ENCODE results near the gene NFKBIZ.

Gene NFKBIZ

DNA sequence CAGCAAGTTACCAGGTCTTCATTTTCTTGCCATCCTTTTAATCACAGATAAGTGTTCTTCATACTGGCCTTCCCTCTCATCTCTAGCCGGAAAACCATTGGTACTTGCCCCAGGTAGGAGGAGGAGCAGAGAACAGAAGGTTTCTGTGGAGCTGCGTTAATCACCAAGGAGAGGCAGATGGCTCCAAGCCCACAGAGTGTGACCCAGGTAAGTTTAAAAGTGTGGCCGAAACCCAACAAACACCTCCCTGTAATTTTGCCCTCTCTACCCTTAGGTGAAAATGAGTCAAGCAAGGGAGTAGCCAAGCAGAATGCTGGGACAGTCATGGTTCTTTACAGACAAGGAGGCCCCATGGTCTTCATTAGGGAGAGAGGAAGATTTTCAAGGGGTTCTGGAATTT lies 37.3 kb downstream of the NFKBIZ start:
- TF ChIP-seq, protein P1, sequence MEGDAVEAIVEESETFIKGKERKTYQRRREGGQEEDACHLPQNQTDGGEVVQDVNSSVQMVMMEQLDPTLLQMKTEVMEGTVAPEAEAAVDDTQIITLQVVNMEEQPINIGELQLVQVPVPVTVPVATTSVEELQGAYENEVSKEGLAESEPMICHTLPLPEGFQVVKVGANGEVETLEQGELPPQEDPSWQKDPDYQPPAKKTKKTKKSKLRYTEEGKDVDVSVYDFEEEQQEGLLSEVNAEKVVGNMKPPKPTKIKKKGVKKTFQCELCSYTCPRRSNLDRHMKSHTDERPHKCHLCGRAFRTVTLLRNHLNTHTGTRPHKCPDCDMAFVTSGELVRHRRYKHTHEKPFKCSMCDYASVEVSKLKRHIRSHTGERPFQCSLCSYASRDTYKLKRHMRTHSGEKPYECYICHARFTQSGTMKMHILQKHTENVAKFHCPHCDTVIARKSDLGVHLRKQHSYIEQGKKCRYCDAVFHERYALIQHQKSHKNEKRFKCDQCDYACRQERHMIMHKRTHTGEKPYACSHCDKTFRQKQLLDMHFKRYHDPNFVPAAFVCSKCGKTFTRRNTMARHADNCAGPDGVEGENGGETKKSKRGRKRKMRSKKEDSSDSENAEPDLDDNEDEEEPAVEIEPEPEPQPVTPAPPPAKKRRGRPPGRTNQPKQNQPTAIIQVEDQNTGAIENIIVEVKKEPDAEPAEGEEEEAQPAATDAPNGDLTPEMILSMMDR (conservative IDR thresholded peaks at IDR 0.05; ENCODE audit: low read depth, low read length) = no peak
- no peak for DNase-seq (ENCODE audit: low read depth)
- no peak overlapping the region for H3K4me3 ChIP-seq (ENCODE audit: low read depth, low read length)

DNA sequence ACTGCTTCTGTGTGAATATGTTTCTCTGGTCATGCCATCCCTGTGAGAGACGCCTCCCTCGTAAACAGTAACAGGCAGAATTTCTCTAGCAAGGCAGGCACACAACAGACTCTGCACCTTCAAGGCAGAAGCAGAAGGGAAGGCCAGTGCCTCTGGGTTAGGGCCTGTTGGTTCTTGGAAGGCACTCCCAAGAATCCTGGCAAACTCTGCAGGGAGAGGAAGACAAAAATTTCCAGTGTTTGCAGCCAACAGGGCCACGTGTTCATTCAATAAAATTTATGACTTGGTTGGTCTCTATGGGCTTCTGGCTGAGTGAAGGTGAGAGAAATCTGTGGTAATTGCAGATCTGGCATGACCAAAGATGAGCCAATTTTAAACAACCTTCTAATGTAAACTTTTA lies 39.3 kb downstream of the NFKBIZ start:
- TF ChIP-seq, protein P1 (conservative IDR thresholded peaks at IDR 0.05; ENCODE audit: low read depth, low read length) = no peak
- no peak overlapping the region for H3K4me3 ChIP-seq (ENCODE audit: low read depth, low read length)
- no peak for DNase-seq (ENCODE audit: low read depth)

DNA sequence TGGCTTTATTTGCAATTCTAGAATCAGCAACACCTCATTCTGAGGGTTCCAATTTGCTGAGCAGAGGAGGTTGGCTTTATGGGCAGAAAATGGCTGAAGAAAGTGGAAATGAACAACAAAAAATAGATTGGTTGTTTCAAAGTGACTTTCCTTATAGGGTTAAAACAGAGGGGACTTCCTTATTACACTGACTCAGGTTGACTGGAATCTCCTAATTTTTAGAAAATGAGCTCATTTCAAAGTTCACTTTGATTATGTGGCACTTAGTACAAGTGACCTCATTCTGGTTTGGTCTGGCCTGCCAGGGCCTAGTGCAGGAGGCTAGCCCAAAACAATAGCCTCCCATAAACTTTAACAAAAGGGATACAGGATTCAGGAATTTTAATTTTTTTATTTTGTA lies 41.4 kb downstream of the NFKBIZ start:
- no peak overlapping the region for H3K4me3 ChIP-seq (ENCODE audit: low read depth, low read length)
- DNase-seq (ENCODE audit: low read depth) = peak; percentile 52
- TF ChIP-seq, protein P1 (conservative IDR thresholded peaks at IDR 0.05; ENCODE audit: low read depth, low read length) = no peak

DNA sequence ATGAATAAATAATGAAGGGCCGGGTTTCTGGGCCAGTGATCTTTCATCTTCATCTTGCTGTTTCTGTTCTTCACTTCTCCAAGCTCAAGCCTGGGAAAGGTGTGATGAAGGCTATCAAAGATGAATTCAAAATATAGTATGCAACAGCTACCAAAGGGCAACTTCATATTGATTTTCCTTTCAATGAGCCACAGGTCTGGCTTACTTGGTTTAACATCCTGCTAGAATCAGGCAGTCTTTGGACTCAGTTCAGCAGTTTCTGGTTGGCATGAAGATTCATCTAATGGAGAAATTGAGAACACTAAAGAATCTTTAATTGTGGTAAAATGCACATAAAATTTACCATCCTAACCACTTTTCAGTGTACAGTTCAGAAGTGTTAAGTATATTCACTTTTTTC lies 43.3 kb downstream of the NFKBIZ start:
- H3K4me3 ChIP-seq (ENCODE audit: low read depth, low read length) = no peak overlapping the region

DNA sequence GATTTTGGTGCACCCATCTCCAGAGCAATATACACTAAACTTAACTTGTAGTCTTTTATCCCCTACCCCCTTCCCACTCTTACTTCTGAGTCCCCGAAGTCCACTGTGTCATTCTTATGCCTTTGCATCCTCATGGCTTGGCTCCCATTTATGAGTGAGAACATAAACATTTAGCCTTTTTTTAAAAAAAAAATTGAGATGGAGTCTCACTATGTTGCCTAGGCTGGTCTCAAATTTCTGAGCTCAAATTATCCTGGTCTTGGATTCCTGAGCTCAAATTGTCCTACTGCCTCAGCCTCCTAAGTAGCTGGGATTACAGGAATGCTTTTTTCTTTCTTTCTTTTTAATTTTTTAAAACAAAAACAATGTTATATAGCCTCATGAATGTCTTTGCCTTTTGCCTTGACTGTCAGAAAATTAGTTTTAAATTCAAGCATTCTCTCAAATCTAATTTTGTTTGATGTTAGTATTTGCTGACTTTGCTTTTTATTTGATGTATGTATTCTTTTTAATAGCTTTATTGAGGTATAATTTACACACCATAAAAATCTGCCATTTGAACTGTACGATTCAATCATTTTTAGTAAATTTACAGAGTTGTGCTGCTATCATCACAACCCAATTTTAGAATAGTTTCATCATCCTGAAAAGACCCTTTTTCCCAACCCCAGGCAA lies 46.9 kb downstream of the NFKBIZ start:
- no peak for DNase-seq (ENCODE audit: low read depth)
- no peak overlapping the region for H3K4me3 ChIP-seq (ENCODE audit: low read depth, low read length)

More for the DNA sequence above, 43.3 kb downstream of the NFKBIZ start:
- no peak for DNase-seq (ENCODE audit: low read depth)
- TF ChIP-seq, protein P1 (conservative IDR thresholded peaks at IDR 0.05; ENCODE audit: low read depth, low read length) = no peak

DNA sequence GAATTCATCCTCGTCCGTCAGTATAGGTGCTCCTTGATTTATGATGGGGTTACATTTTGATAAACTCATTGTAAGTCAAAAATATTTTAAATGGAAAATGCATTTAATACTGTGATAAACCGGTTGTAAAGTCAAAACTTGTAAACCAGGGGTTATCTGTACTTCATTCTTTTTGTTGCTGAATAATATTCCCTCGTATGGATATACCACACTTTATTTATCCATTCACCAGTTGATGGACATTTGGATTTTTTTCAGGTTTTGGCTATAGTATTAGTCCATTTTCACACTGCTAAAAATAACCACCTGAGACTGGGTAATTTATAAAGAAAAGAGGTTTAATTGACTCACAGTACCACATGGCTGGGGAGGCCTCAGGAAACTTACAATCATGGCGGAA lies 47.7 kb downstream of the NFKBIZ start:
- no peak overlapping the region for H3K4me3 ChIP-seq (ENCODE audit: low read depth, low read length)
- DNase-seq (ENCODE audit: low read depth) = no peak
- TF ChIP-seq, protein P1 (conservative IDR thresholded peaks at IDR 0.05; ENCODE audit: low read depth, low read length) = no peak

More for the DNA sequence above, 46.9 kb downstream of the NFKBIZ start:
- TF ChIP-seq, protein P1 (conservative IDR thresholded peaks at IDR 0.05; ENCODE audit: low read depth, low read length) = no peak

DNA sequence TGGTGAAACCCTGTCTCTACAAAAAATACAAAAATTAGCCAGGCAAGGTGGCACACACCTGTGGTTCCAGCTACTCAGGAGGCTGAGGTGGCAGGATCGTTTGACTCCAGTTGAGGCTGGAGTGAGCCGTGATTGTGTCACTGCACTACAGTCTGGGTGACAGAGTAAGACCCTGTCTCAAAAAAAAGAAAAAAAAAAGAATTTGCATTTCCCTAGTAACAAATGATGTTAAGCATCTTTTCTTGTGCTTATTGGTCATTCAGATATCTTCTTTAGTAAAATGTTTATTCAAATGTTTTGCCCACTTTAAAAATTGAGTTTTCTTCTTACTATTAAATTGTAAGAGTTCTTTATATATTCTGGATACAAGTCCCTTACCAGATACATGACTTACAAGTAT lies 48.7 kb downstream of the NFKBIZ start:
- no peak for DNase-seq (ENCODE audit: low read depth)
- H3K4me3 ChIP-seq (ENCODE audit: low read depth, low read length) = no peak overlapping the region
- TF ChIP-seq, protein P1 (conservative IDR thresholded peaks at IDR 0.05; ENCODE audit: low read depth, low read length) = no peak
